Measurements from ENCODE around the gene SETD4.
"Not testable (repeated sequence)": the region's sequence is repeated elsewhere in the genome, so short reads cannot be mapped to it uniquely, and the experiment has no call there.

Gene SETD4, protein sequence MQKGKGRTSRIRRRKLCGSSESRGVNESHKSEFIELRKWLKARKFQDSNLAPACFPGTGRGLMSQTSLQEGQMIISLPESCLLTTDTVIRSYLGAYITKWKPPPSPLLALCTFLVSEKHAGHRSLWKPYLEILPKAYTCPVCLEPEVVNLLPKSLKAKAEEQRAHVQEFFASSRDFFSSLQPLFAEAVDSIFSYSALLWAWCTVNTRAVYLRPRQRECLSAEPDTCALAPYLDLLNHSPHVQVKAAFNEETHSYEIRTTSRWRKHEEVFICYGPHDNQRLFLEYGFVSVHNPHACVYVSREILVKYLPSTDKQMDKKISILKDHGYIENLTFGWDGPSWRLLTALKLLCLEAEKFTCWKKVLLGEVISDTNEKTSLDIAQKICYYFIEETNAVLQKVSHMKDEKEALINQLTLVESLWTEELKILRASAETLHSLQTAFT

DNA sequence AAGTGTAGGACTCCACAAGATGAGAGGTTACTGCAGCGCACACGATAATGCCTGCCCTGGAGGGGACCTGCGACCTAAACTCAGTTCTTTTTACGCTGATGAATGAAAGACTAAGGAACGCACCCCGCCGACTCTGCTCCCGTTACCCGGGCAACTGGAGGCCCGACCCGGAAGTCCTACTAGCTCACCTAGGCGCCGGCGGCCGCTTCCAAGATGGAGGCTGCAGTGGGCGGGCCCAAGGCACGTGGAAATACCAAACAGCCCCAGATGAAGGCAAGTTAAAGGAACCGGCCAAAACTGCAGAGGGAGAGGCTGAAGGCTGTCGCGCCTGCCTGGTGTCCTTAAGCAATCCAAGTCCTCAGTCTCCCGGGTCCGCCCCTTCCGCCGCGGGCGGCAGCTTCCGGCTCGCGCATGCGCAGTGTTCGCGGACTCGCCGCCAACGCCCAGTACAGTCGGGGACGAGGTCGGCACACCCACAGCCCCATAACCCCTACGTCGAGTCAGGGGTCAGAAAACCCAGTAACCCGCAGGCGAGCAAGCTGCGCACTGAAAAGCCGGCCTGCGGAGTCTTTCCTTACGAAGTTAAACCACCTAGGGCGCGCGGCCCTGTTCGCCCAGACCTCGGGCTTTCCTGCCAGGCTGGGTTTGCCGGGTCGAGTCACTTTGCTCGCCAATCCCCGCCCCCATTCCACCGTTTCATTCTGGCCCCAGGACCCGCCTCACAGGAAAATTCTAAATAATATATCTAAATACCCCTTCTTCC, at the start of gene SETD4:
Gene SETD4 (minus strand): TSS at position 368 of the 763 bp plus-strand sequence. CDS start 1,638 bp downstream, outside the sequence.
- DNase-seq (ENCODE audit: low read depth in 3 of 3, low spot score in 1 of 3) = peak; percentile 79 to 94 (median 90)

DNA sequence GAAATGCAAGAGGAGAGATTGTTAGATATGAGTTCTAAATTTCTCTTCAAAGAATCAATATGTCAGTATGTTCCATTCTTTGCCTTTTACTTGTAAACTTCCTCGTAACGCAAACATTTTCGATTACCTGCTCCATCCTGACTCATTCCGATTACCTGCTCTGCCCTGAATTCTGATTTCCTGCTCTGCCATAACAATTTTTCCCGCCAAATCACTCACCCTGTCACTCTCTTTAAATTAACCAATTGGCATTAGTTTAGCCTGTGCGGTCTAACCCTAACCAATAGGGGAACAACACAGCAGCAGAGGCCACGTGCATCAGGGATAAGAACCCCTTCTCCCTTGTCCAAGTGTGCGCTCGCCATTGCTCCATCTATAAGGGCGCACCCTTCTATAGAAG, 49.5 kb upstream of the SETD4 start:
- DNase-seq (ENCODE audit: low read depth in 3 of 3, low spot score in 1 of 3) = no peak

DNA sequence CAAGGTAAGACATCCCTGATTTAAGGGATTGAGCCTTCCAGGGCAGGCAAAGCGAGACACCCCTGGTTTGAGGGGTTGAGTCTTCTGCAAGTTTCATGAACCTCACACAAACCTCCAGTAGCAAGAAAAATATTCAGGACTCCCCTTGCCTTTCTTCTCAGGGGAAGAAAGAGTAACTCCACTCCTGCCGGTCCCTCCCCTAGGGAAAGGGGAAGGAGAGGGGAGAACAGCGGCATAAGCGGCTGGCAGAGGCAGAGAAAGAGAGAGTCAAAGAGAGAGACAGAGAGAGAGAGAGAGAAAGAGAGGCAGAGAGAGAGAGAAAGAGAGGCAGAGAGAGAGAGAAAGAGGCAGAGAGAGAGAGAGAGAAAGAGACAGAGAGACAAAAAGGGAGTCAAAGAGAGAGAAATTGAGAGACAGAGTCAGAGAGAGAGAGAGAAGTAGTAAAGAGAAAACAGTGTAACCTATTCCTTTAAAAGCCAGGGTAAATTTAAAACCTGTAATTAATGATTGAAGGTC, 45.1 kb upstream of the SETD4 start:
- no peak for DNase-seq (ENCODE audit: low read depth in 3 of 3, low spot score in 1 of 3)

DNA sequence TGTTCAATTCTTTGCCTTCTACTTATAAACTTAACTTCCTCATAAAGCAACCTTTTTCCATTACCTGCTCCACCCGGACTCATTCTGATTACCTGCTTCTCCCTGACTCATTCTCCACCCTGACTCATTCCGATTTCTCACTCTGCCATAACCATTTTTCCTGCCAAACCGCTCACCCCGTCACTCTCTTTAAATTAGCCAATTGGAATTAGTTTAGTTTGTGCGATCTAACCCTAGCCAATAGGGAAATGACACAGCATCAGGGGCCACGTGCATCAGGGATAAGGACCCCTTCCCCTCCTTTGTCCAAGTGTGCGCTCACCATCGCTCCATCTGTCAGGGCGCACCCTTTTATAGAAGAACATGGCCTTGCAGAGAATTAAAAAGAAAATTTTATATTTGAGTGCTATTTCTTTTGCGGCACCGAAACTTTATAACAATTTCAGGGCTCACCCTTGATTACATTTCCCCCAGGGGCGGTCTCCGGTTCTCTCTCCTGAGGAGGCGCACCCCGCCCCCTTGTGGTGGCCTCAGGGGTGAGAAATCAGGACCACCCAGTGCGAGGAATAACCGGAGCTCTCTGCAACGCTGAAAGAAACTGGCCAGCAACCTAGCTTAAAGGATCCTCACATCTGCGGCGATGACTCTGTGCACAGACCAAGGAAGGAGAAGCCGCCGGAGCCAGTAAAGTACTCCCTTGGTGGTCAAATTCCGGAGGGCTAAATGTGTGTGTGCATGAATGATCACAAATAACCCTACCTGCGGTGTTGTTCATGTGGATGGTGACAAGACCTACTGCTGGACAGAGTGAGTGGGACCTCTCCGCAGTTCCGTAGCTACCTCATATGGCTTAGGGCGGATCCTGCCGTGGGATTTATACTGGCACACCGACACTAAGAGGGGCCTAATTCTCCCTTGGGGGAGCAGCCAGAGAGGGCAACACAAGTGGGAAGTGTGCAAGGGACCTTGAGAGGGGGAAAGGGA, 44.3 kb upstream of the SETD4 start:
- DNase-seq (ENCODE audit: low read depth in 3 of 3, low spot score in 1 of 3) = peak in 1 of 3 donors; percentile 48

DNA sequence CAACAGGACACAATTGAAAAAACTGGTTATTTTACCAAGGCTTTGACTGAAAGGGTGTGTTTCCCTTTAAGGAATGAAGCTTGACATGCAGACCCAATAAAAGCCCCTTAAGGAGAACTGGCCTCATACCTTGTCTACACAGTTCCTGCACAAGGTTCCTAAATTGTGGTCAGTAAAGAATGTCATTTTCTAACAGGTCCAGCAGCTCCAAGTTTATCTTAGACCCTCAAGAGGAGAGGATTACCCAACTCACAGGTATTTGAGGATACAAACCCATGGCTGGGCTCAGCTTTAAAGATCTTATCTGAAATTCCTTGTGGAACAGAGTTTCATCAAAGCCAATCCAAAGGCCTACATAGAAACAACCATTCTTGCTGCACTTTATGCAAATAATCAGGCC, 43.1 kb upstream of the SETD4 start:
- no peak for DNase-seq (ENCODE audit: low read depth in 3 of 3, low spot score in 1 of 3)

DNA sequence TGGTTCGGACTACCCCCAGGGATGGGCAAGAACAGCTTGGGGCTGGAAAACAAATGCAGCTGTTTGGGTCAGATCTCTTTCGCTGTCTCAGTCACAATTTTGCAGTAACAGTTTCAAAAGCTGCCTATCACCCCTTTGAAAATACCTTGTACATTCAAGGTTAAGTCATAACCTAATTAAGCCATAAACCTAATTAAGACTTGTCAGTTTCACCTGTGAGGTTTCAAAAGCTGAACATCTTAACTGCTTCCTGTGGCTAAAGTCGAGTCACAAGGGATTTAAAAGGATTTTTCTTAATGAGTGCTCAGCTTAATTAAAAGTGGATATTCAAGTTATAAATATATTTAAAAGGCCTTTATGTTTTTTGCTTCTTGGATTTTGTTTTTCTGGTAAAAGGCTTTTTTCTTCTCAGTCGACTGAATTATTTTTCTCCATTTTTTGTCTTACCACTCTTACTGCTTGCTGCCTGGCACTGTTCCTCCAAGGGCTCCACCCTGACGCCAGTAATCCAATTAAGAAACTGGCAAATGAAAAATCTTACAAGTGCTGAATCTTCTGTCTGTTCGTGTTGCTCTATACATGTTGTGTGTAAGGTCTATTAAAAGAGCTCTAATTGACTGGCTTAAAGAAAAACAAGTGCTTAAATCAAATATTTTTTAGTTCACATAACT, 40.8 kb upstream of the SETD4 start:
- DNase-seq (ENCODE audit: low read depth in 3 of 3, low spot score in 1 of 3) = no peak

DNA sequence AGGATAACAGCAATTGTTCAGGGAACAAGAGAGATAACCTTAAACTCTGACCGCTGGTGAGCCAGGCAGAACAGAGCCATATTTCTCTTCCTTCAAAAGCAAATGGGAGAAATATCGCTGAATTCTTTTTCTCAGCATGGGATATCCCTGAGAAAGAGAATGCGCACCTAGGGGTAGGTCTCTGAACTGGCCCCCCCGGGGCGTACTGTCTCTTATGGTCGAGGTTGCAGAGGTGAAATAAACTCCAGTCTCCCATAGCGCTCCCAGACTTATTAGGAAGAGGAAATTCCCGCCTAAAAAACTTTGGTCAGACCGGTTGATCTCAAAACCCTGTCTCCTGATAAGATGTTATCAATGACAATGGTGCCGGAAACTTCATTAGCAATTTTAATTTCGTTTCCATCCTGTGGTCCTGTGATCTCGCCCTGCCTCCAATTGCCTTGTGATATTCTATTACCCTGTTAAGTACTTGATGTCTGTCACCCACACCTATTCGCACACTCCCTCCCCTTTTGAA, 39.4 kb upstream of the SETD4 start:
- not testable (repeated sequence) for DNase-seq (ENCODE audit: low read depth in 3 of 3, low spot score in 1 of 3)

DNA sequence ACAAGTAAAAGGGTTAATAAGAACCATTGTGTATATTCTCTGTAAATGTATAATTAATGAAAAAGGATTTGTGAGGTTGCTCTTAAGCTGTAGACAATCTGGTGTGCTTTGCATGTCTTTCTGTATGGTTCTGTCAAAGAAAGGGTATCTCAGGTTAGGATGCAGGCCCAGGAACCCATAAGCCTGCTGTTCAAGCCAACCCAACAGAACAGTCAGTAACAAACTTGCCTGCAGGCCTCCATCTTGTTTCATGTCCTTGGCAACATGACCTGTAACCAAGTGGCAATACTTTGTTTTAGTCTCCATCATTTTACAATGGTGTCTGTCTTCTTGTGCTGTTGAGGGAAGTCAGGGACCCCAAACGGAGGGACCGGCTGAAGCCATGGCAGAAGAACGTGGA, 38.7 kb upstream of the SETD4 start:
- no peak for DNase-seq (ENCODE audit: low read depth in 3 of 3, low spot score in 1 of 3)

DNA sequence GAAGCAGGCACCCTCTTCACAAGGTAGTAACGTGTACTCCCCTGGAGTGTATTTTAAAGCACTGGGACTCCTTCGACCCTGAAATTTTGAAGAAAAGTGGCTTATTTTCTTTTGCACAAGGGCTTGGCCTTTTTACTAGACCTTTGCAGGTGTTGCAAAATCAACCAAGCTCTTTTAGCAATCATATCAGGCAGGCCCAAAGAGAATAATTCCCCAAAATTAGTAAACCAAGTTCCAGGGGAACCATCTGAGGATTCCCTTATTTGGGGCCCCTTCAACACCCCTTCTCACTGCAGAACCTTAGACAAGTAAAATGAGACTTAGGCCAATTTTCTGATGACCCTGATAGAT, 37.8 kb upstream of the SETD4 start:
- no peak for DNase-seq (ENCODE audit: low read depth in 3 of 3, low spot score in 1 of 3)

DNA sequence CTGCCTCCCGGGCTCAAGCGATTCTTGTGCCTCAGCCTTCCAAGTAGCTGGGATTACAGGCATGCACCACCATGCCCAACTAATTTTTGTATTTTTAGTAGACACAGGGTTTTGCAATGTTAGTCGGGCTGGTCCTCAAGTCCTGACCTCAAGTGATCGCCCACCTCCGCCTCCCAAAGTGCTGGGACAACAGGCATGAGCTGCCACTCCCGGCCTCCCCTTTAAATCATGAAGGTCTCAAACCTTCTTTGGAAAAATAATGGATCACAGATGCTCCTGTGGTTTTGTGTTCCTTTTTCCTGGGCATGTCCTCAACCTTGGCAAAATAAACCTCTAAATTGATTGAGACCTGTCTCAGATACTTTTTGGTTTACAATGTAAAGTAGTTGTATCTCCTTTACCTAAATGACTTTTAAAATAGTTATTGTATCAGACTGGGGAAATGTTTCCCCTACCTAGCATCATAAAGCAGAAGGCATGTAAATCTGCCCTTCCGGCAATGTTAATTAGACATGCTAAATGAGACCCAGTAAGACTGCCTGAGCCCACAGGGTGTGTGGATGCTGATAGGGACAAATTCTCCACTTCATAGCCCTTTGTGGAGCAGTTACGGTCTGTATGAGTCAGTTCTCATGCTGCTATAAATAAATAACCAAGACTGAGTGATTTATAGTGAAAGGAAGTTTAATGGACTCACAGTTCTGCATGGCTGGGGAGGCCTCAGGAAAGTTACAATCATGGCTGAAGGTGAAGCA, 37.3 kb upstream of the SETD4 start:
- DNase-seq (ENCODE audit: low read depth in 3 of 3, low spot score in 1 of 3) = no peak

DNA sequence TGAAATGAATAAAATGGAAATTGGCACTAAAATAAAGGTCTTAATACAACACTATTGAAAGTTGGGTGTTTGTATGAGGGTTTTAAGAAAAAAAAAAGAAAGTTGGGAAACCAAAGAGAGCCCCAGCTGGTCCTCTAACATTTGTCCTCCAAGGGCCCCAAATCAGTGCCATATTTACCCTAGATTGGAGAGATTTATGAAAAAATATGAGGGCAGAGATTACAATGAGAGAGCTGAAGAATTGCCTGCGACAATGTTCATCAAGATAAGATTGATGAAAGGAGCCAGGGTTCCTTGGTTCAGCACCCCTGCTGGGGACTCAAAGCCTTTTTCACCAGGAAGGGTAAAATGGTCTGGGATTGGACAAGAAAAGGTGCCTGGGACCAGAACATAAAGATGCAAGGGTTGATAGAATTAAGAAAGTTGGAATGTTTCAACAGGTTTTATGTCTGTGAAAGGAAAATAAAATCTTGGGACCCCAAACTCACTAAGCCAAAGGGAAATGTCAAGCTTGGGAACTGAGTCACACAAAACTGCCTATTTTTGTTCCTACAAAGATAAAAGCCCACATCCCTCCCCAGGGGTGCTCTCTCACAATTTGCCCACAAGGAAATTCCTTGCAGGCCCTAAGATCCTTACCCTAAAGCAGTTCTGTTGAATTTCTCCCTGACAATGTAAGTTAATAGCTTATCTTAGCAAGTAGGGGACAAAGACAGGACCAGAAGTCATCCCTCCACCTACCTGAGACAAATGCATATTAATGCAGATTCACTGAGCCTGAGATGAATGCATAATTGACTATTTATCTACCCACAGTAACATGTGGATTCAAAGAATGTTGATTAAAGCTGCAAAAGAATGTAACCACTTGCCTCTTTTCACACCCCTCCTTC, 36.3 kb upstream of the SETD4 start:
- no peak for DNase-seq (ENCODE audit: low read depth in 3 of 3, low spot score in 1 of 3)

DNA sequence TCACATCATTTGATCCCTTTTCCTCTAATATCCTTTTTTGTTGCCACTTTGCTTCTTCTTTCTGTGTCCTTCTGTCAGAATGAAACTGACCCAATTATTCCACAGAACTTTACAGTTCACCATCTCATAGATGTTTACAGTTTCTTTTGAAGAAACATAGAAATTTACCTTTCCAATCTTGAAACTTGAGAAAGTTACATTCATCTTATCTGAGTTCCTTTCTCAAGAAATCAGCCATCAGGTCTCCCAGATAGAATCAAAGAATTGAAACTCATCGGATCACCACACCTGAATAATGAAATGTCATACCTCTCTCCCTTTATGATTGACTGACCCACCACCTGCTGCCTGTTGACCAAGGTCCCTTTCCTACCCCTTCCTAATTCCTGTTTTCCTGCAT, 33.2 kb upstream of the SETD4 start:
- DNase-seq (ENCODE audit: low read depth in 3 of 3, low spot score in 1 of 3) = no peak

DNA sequence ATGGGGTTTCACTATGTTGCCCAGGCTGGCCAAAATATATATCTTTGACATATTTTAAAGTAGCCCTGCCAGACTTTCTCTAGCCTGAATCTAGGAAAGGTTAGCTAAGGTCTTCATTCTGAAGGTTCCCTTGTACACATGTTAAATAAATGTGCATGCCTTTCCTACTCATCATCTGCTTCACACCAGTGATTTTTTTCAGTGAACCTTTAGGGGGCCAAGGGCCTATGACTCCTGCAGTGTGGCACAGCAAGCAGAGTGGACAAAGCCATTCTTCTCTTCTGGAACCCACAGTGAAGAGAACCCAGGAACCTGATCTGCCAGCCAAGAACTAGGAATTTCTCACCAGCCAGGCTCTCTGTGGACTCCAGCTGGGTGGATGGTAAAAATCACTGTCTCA, 32.4 kb upstream of the SETD4 start:
- no peak for DNase-seq (ENCODE audit: low read depth in 3 of 3, low spot score in 1 of 3)

DNA sequence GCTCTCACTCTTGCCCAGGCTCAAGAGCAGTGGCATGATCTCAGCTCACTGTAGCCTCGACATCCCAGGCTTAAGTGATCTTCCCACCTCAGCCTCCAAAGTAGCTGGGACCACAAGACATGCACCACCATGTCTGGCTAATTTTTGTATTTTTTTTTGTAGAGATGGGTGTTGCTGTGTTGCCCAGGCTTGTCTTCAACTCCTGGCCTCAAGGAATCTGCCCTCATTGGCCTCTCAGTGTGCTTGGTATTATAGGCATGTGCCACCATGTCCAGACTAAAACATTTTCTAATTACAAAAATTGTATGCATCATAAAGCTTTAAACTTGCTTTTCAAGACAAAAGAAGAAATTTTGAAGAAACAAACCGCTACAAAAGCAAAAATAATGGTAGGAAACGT, 29.6 kb upstream of the SETD4 start:
- DNase-seq (ENCODE audit: low read depth in 3 of 3, low spot score in 1 of 3) = no peak

DNA sequence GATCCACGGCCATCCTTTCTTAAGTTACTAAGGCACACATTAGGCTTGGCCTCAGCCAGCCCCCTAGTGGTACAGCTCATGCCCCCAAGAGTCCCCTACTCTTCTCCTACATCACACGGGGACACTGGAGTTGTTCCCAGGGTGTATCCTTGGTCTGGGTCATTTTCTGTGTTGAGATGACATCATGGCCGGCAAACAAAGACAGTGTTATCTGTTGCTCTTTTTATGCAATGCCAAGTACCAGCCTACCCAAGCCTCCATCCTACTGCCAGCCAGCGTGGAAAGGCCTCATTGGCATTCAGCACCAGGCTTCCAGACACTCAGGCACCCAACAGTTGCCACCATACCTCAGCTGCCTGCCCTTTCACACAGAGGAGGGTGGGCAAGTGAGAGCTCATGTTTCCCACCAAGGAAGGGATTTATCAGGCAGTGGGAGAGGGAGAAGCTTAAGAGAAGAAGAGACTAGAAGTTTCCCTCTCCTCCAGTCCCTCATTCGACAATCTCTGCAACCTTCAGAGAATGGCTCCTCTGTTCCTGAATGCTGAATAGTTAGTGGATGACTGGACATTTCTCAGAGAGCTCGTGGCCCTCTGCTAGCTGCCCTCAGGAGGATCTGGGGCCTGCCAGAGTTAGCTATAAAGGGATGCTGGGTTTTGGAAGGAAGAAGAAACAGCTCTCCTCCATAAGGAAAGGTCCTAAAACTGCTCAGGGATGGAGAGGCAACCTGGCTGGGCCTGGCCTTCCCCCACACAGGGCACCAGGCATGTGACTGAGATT, 27.2 kb upstream of the SETD4 start:
- DNase-seq (ENCODE audit: low read depth in 3 of 3, low spot score in 1 of 3) = no peak

DNA sequence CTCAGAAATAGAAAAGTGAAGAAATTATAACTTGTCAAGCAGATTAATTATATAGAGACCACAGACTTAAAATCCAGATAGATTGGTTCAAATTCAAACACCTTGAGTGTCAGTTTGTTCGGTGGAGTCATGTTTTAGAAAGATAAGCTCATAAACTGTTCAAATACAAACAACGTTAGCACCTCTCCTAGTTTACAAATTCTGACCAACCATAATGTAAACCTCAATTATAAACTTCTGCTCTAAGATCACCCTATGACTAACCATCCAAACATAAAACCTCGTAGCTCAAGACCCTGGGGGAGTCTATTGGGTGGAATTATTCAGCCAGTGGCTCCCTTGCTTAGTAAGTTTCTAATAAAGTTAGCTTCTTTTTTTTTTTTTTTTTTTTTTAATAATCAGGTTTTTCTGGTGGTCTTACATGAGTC, 21.9 kb upstream of the SETD4 start:
- no peak for DNase-seq (ENCODE audit: low read depth in 3 of 3, low spot score in 1 of 3)

DNA sequence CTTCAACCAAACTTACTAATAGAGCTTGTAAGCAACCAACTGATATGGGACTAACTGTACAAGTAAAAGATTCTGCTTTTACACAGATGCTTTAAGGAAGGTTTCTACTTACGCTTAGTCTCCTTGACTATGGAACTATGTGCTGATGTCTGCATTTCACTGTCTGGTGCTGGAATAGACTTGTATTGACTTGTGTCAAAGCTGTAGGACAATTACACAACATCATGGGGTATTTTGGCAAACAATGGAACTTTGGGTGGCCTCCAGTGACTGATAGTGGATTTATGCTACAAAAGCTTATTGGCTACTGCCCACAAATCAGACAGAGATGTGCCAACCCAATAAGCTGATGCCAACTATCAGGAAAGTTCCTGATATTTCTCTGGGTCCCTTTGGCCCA, 20.1 kb upstream of the SETD4 start:
- no peak for DNase-seq (ENCODE audit: low read depth in 3 of 3, low spot score in 1 of 3)

DNA sequence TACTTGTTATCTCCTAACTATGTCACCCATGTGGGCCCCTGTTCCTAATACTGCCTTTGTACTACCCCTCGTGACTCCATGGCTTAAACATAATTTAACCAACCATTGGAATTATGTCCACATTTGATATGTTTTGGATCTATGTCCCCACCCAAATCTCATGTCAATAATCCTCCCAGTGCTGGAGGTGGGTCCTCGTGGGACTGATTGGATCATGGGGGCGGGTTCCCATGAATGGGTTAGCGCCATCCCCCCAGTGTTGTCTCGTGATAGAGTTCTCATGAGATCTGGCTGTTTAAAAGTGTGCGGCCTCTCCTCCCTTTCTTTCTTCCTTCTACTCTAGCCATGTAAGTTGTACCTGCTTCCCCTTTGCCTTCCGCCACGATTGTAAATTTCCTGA, 19.3 kb upstream of the SETD4 start:
- DNase-seq (ENCODE audit: low read depth in 3 of 3, low spot score in 1 of 3) = no peak
